A673 (cell line): Measurements from ENCODE around the gene SLITRK3. TPM values are rescaled to one million over a fixed set of nuclear protein-coding genes. Genes with fewer than 3 reads are reported as not detected.

ENCODE experiments used
- Bru-seq: library from RNA; stranded (reverse); fragments of 400-500 nt; gene quantifications from one replicate; lab custom pipeline; 2021; lab: Mats Ljungman, UMichigan
- BruChase-seq, 2 experiments: library from RNA; stranded (reverse); fragments of 400-500 nt; gene quantifications; one replicate each; lab custom pipeline; 2021; lab: Mats Ljungman, UMichigan
- BruUV-seq: library from RNA; stranded (reverse); fragments of 400-500 nt; replicated peaks from 2 replicates; lab custom pipeline; 2021; lab: Mats Ljungman, UMichigan
- CTCF ChIA-PET: fragments of 300-600 bp; sonication (Branson Sonifier 250); formaldehyde crosslinking; loops from one replicate; lab custom pipeline; 2022; ENCODE audit warnings: antibody characterized with exemption; lab: Charles Lee
- POLR2A ChIA-PET: fragments of 300-600 bp; sonication (Branson Sonifier 250); formaldehyde crosslinking; loops from one replicate; lab custom pipeline; 2022; ENCODE audit warnings: antibody characterized with exemption; ENCODE audit not compliant: low non-redundant PET; lab: Charles Lee
- DNase-seq: peaks from one replicate; pipeline ENCODE4 v3.0.0-alpha.2; 2015; ENCODE audit warnings: low spot score
- H3K27ac ChIP-seq: fragments of 200-600 bp; sonication (generic); 2 replicates; pipeline ENCODE4 v1.5.1; 2016; ENCODE audit warnings: mixed run types, low read depth, mild to moderate bottlenecking, mixed read lengths, antibody characterized with exemption, low read length; ENCODE audit not compliant: poor library complexity, severe bottlenecking
- H3K27me3 ChIP-seq: fragments of 200-600 bp; sonication (generic); replicated peaks from 2 replicates; pipeline ENCODE4 v1.6.1; 2017; ENCODE audit warnings: mixed run types, low read depth, mild to moderate bottlenecking, mixed read lengths, antibody characterized with exemption, low read length; ENCODE audit not compliant: insufficient read depth, poor library complexity
- H3K36me3 ChIP-seq: fragments of 200-600 bp; sonication (generic); 2 replicates; pipeline ENCODE4 v1.6.1; 2016; ENCODE audit warnings: mixed run types, mild to moderate bottlenecking, mixed read lengths, antibody characterized with exemption, low read length; ENCODE audit not compliant: insufficient read depth, poor library complexity, severe bottlenecking
- H3K4me1 ChIP-seq: fragments of 200-600 bp; sonication (generic); 2 replicates; pipeline ENCODE4 v1.6.1; 2017; ENCODE audit warnings: mixed run types, mild to moderate bottlenecking, mixed read lengths, antibody characterized with exemption, low read length; ENCODE audit not compliant: insufficient read depth, poor library complexity, severe bottlenecking
- H3K4me3 ChIP-seq: fragments of 200-600 bp; sonication (generic); 2 replicates; pipeline ENCODE4 v1.5.1; 2016; ENCODE audit warnings: low read depth, mixed run types, mild to moderate bottlenecking, mixed read lengths, low read length; ENCODE audit not compliant: poor library complexity, severe bottlenecking
- H3K9me3 ChIP-seq: fragments of 200-600 bp; sonication (generic); 2 replicates; pipeline ENCODE4 v1.6.1; 2016; ENCODE audit warnings: mixed run types, low read depth, mild to moderate bottlenecking, mixed read lengths, antibody characterized with exemption, low read length; ENCODE audit not compliant: poor library complexity, severe bottlenecking
- CTCF ChIP-seq: fragments of 300-800, 200-600 bp; sonication (generic); conservative IDR thresholded peaks from 2 replicates; pipeline ENCODE4 v1.5.1; 2017; ENCODE audit warnings: low read depth, mild to moderate bottlenecking, antibody characterized with exemption, low read length, moderate library complexity, mixed read lengths
- EZH2 ChIP-seq: fragments of 200-600 bp; sonication (generic); IDR thresholded peaks from 2 replicates; pipeline ENCODE4 v1.6.1; 2017; ENCODE audit warnings: borderline replicate concordance, low read depth, mild to moderate bottlenecking, mixed read lengths, antibody characterized with exemption, low read length; ENCODE audit not compliant: poor library complexity, severe bottlenecking
- intact Hi-C: fragments of 100-400 bp; cut with micrococcal nuclease; formaldehyde crosslinking; loops from one replicate; pipeline ENCODE4 v1.10.0; 2022; ENCODE audit not compliant: unreplicated experiment
- long read RNA-seq: library from polyadenylated mRNA; stranded (forward); transcript quantifications from one replicate; pipeline ENCODE4 v2.0.0, GENCODE V29; 2022
- total RNA-seq: library from RNA; stranded (reverse); gene quantifications from 2 replicates; pipeline ENCODE4 v1.2.3, GENCODE V29; 2021

SLITRK3 gene
- 5.2 and 5.4 TPM in 2 replicates for total RNA-seq
- Bru-seq, nascent RNA: percentile 59 among the genes with signal in this experiment
- BruChase-seq, experiment 1, labeled RNA remaining after a 2-hour chase: percentile 69 among the genes with signal in this experiment
- BruChase-seq, experiment 2, labeled RNA remaining after a 6-hour chase: percentile 52 among the genes with signal in this experiment
- long read RNA-seq, full-length matches to known transcripts: 1 of 3 reads
- long read RNA-seq, partial matches to known transcripts: 0 of 3 reads
- long read RNA-seq, other reads (novel, unspliced or antisense): 2 of 3 reads

DNA sequence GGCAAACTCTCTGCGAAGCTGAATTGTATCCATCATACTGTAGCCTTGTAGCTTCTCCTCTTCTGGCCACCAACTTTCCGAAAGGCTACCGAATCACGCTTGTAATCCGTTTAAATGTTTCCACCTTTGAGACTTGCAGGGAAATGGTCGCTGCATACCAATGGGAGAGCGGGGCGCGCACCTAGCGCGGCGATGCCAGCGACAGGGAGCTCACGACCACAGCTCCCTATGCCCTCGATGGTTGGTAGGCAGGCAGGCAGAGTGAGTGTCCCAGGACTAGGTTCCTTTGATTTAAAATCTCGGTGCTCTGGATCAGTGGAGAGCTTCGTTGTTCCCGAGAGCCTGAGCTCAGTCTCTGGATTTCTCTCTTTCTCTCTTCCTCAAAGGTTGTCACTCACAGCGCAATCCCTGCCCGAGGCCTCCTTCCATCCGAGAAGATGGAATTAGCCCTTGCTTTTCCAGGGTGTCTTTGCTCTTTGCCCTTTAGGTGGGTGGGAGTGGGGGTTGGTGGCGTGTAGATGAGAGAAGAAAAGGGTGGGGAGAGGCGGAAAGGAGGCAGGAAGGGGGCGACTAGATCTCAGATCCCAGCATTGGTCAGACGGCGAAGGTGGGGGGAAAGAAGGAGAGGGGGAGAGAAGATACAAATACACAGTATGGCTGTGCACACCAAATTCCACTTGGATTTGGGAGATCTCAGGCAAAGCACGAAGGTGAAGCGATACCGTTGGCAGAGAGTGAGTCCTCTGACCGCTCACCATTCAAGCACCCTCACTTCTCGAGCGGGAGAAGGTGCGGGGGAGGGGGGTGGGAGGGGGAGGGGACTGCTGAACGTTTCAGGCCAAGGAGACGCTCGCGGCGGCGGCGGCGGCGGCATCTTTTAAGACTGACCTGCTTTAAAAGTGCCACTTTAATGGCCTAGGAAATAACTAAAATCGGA lies at the start of gene SLITRK3:
Gene SLITRK3, minus strand, starts transcription at position 745 of the 937 bp plus-strand sequence. CDS start 5,554 bp downstream, outside the sequence.
- Histone ChIP-seq H3K9me3 (no peaks in the 10 kb centered on the region), H3K27ac (peak within 1 kb of the TSS; percentile 51), H3K27me3 (no peaks in the 10 kb centered on the region), H3K4me1 (no peaks in the 10 kb centered on the region), H3K36me3 (no peaks in the 10 kb centered on the region), H3K4me3 (peak within 1 kb of the TSS; percentile 66)
- DNase-seq: peak; percentile 35
- no peak for TF ChIP-seq EZH2
- TF ChIP-seq CTCF: no peak
- TSS peak; percentile 47 for BruUV-seq
- intact Hi-C loops: no loop called here
- ChIA-PET CTCF (interaction anchor here (0.6 kb wide), 1 partner anchor 1584 kb away, joined by 21 read pairs; no protein-coding TSS in a partner anchor), POLR2A (no interaction called here)

GRCh38 chr3:165243597-165243996 lies 47.4 kb upstream of the SLITRK3 start:
- TF ChIP-seq CTCF: no peak
- TF ChIP-seq EZH2: no peak
- H3K36me3 ChIP-seq: no peaks in the 10 kb centered on the region
- H3K9me3 ChIP-seq: peaks cover 10% of the 10 kb centered on the region
- no TSS peak for BruUV-seq
- no peak for DNase-seq
- H3K27me3 ChIP-seq: no peaks in the 10 kb centered on the region
- no peak overlapping the region for H3K27ac ChIP-seq
- intact Hi-C loops: no loop called here
- no peak overlapping the region for H3K4me3 ChIP-seq
- ChIA-PET CTCF (no interaction called here), POLR2A (no interaction called here)
- no peaks in the 10 kb centered on the region for H3K4me1 ChIP-seq

GRCh38 chr3:165233501-165234195 lies 37.5 kb upstream of the SLITRK3 start:
- Histone ChIP-seq H3K27me3 (no peaks in the 10 kb centered on the region), H3K9me3 (no peaks in the 10 kb centered on the region), H3K27ac (no peak overlapping the region), H3K36me3 (no peaks in the 10 kb centered on the region), H3K4me3 (no peak overlapping the region), H3K4me1 (no peaks in the 10 kb centered on the region)
- CTCF ChIA-PET: no interaction called here
- POLR2A ChIA-PET: no interaction called here
- no TSS peak for BruUV-seq
- intact Hi-C loops: no loop called here
- TF ChIP-seq CTCF: no peak
- TF ChIP-seq EZH2: no peak
- DNase-seq: no peak
